GM23338 (cell line): Measurements from ENCODE around the gene RAB40A. TPM values are rescaled to one million over a fixed set of nuclear protein-coding genes. Genes with fewer than 3 reads are reported as not detected.

Experiments
- ATAC-seq: fragments of 200-7000 bp; cut with Tn5 transposase; 3 replicates; pipeline ENCODE4 v1.9.1; 2020
- DNase-seq: peaks from one replicate; pipeline ENCODE4 v3.0.0-alpha.2; 2015; ENCODE audit warnings: low spot score
- H2AFZ ChIP-seq: fragments of 200-600 bp; sonication (generic); 2 replicates; pipeline ENCODE4 v1.8.0; 2016; ENCODE audit warnings: antibody characterized with exemption, mild to moderate bottlenecking, moderate library complexity
- H3F3A ChIP-seq: fragments of 200-600 bp; sonication (generic); replicated peaks from 2 replicates; pipeline ENCODE4 v1.8.0; 2017; ENCODE audit warnings: antibody characterized with exemption, mixed run types, low read depth
- H3K27ac ChIP-seq: fragments of 200-600 bp; sonication (generic); 2 replicates; pipeline ENCODE4 v1.6.1; 2016; ENCODE audit warnings: low read depth
- H3K27me3 ChIP-seq: fragments of 200-600 bp; sonication (generic); 2 replicates; pipeline ENCODE4 v1.8.0; 2016; ENCODE audit warnings: mild to moderate bottlenecking, mixed run types, moderate library complexity; ENCODE audit not compliant: insufficient read depth
- H3K36me3 ChIP-seq: fragments of 200-600 bp; sonication (generic); 2 replicates; pipeline ENCODE4 v1.8.0; 2016; ENCODE audit warnings: mild to moderate bottlenecking; ENCODE audit not compliant: insufficient read depth
- H3K4me1 ChIP-seq: fragments of 200-600 bp; sonication (generic); 2 replicates; pipeline ENCODE4 v1.8.0; 2016; ENCODE audit warnings: mild to moderate bottlenecking, moderate library complexity; ENCODE audit not compliant: insufficient read depth
- H3K4me2 ChIP-seq: fragments of 200-600 bp; sonication (generic); 2 replicates; pipeline ENCODE4 v1.7.1; 2017; ENCODE audit warnings: mixed run types
- H3K4me3 ChIP-seq: fragments of 200-600 bp; sonication (generic); 2 replicates; pipeline ENCODE4 v1.6.1; 2016; ENCODE audit warnings: mixed run types
- H3K79me2 ChIP-seq: fragments of 200-600 bp; sonication (generic); replicated peaks from 2 replicates; pipeline ENCODE4 v1.8.0; 2017; ENCODE audit warnings: mild to moderate bottlenecking; ENCODE audit not compliant: insufficient read depth
- H3K9me2 ChIP-seq: fragments of 200-600 bp; sonication (generic); 2 replicates; pipeline ENCODE4 v1.8.0; 2017; ENCODE audit not compliant: insufficient read depth
- H4K20me1 ChIP-seq: fragments of 200-600 bp; sonication (generic); replicated peaks from 2 replicates; pipeline ENCODE4 v1.8.0; 2017; ENCODE audit warnings: mild to moderate bottlenecking; ENCODE audit not compliant: insufficient read depth
- H3K27ac Mint-ChIP-seq: 2 replicates; pipeline ENCODE4 v1.8.0; 2020; ENCODE audit warnings: inconsistent platforms, mild to moderate bottlenecking, moderate library complexity, mixed read lengths
- H3K27me3 Mint-ChIP-seq: 3 replicates; pipeline ENCODE4 v1.8.0; 2022; ENCODE audit warnings: low read depth, mild to moderate bottlenecking, moderate library complexity, mixed read lengths, inconsistent platforms; ENCODE audit not compliant: insufficient read depth, poor library complexity
- H3K36me3 Mint-ChIP-seq: 3 replicates; pipeline ENCODE4 v1.8.0; 2021; ENCODE audit warnings: low read depth, mild to moderate bottlenecking, inconsistent platforms, moderate library complexity, mixed read lengths
- H3K4me1 Mint-ChIP-seq: 3 replicates; pipeline ENCODE4 v1.8.0; 2020; ENCODE audit warnings: mild to moderate bottlenecking, inconsistent platforms, mixed read lengths
- H3K4me3 Mint-ChIP-seq: 3 replicates; pipeline ENCODE4 v1.8.0; 2021; ENCODE audit warnings: moderate library complexity, mild to moderate bottlenecking, inconsistent platforms, mixed read lengths
- H3K9me3 Mint-ChIP-seq: 3 replicates; pipeline ENCODE4 v1.8.0; 2020; ENCODE audit warnings: moderate library complexity, mild to moderate bottlenecking, inconsistent platforms, mixed read lengths
- CREB1 ChIP-seq: fragments of 250-450 bp; sonication (Bioruptor Pico); IDR thresholded peaks from 2 replicates; pipeline ENCODE4 v1.5.0; 2020; ENCODE audit warnings: low read depth, mild to moderate bottlenecking, moderate library complexity
- CTCF ChIP-seq, 2 experiments: fragments of 200-600 bp in 1 of 2; sonication (generic) in 1 of 2; conservative IDR thresholded peaks; 2 replicates each; pipeline versions ENCODE4 v1.5.1 to v1.6.1; 2016 to 2017; ENCODE audit warnings: antibody characterized with exemption in 2 of 2, low read depth in 2 of 2, mild to moderate bottlenecking in 2 of 2, moderate library complexity in 1 of 2
- EZH2 ChIP-seq: fragments of 200-600 bp; sonication (generic); IDR thresholded peaks from one replicate; pipeline ENCODE4 v1.8.0; 2017; ENCODE audit warnings: antibody characterized with exemption, mild to moderate bottlenecking, low read depth; ENCODE audit not compliant: unreplicated experiment
- EZH2phosphoT487 ChIP-seq: fragments of 200-600 bp; sonication (generic); IDR thresholded peaks from one replicate; pipeline ENCODE4 v1.8.1; 2018; ENCODE audit warnings: antibody characterized with exemption; ENCODE audit not compliant: unreplicated experiment
- JUNB ChIP-seq: IDR thresholded peaks from one replicate; pipeline ENCODE4 v1.6.1; 2016; ENCODE audit warnings: antibody characterized with exemption; ENCODE audit not compliant: unreplicated experiment
- NANOG ChIP-seq: IDR thresholded peaks from 2 replicates; pipeline ENCODE4 v1.6.1; 2016; ENCODE audit warnings: antibody characterized with exemption, borderline replicate concordance
- POLR2AphosphoS5 ChIP-seq: IDR thresholded peaks from 2 replicates; pipeline ENCODE4 v1.6.1; 2016; ENCODE audit warnings: antibody characterized with exemption, low read depth
- REST ChIP-seq: IDR thresholded peaks from one replicate; pipeline ENCODE4 v1.6.1; 2018; ENCODE audit warnings: antibody characterized with exemption; ENCODE audit not compliant: unreplicated experiment
- STAT1 ChIP-seq: IDR thresholded peaks from one replicate; pipeline ENCODE4 v1.6.1; 2016; ENCODE audit warnings: antibody characterized with exemption; ENCODE audit not compliant: unreplicated experiment
- ZNF114 ChIP-seq: fragments of 250-450 bp; sonication (Bioruptor Pico); IDR thresholded peaks from 2 replicates; pipeline ENCODE4 v1.5.0; 2020; ENCODE audit warnings: mild to moderate bottlenecking, moderate library complexity
- ZNF331 ChIP-seq: fragments of 250-450 bp; sonication (Bioruptor Pico); IDR thresholded peaks from 2 replicates; pipeline ENCODE4 v1.5.0; 2020; ENCODE audit warnings: low read depth, mild to moderate bottlenecking, moderate library complexity
- ZNF462 ChIP-seq: fragments of 250-450 bp; sonication (Bioruptor Pico); IDR thresholded peaks from 2 replicates; pipeline ENCODE4 v1.5.0; 2020; ENCODE audit warnings: mild to moderate bottlenecking, moderate library complexity
- polyA plus RNA-seq: library from polyadenylated mRNA; unstranded; fragments of >200 nt; fragmentation: Nextera tagmentation; extraction: Ambion mirVana; gene quantifications from 2 replicates; pipeline ENCODE4 v1.2.1, GENCODE V29; 2016
- total RNA-seq: library from RNA; depleted of rRNA; stranded (reverse); fragments of >200 nt; shearing (Covaris generic); gene quantifications from 2 replicates; pipeline ENCODE4 v1.2.3, GENCODE V29; 2014

The RAB40A gene
- total and polyA plus RNA-seq, 2 experiments from 2014 or later = 2.0 TPM; not detected in 1

- no peak for TF ChIP-seq EZH2phosphoT487
- no peak for TF ChIP-seq CREB1 (CRISPR knock-in tag)
- no peak for TF ChIP-seq JUNB
- TF ChIP-seq ZNF114 (CRISPR knock-in tag) = no peak
- TF ChIP-seq STAT1 = no peak
- TF ChIP-seq EZH2 = no peak
- TF ChIP-seq POLR2AphosphoS5 = no peak
- TF ChIP-seq ZNF331 (CRISPR knock-in tag) = no peak
- TF ChIP-seq CTCF (conservative IDR thresholded peaks at IDR 0.05; ENCODE audit: low read depth in 2 of 2) = no peak
- no peak for TF ChIP-seq REST
- TF ChIP-seq NANOG = no peak
Observed at GRCh38 chrX:103549916-103550315, 30.6 kb upstream of the RAB40A start (continued).

- H3K4me2 ChIP-seq = no peak overlapping the region
- Mint-ChIP-seq H3K36me3 (no peaks in the 10 kb centered on the region), H3K27me3 (no peaks in the 10 kb centered on the region), H3K4me3 (no peak overlapping the region), H3K27ac (no peak overlapping the region), H3K9me3 (no peaks in the 10 kb centered on the region), H3K4me1 (peaks cover 5% of the 10 kb centered on the region; the same call in 2 of the 3 replicates)
- H3K9me2 ChIP-seq = no peaks in the 10 kb centered on the region
- H3K79me2 ChIP-seq = no peaks in the 10 kb centered on the region
- no peak overlapping the region for H3K4me3 ChIP-seq
- no peaks in the 10 kb centered on the region for H3K27me3 ChIP-seq
- no peaks in the 10 kb centered on the region for H3K4me1 ChIP-seq
- no peak overlapping the region for H2AFZ ChIP-seq
- ATAC-seq = no peak
- no peaks in the 10 kb centered on the region for H3F3A ChIP-seq
- no peaks in the 10 kb centered on the region for H4K20me1 ChIP-seq
- no peak overlapping the region for H3K27ac ChIP-seq
- no peak for DNase-seq
- H3K36me3 ChIP-seq = no peaks in the 10 kb centered on the region
- TF ChIP-seq EZH2phosphoT487 (no peak), JUNB (no peak), ZNF462 (CRISPR knock-in tag) (no peak), POLR2AphosphoS5 (no peak), CTCF (conservative IDR thresholded peaks at IDR 0.05; ENCODE audit: low read depth in 2 of 2) (no peak)
Observed at GRCh38 chrX:103540145-103540544, 20.9 kb upstream of the RAB40A start.
